Fibroblast of lung (primary cell): ENCODE results near the gene FNDC3B. TPM values are rescaled to one million over a fixed set of nuclear protein-coding genes. Genes with fewer than 3 reads are reported as not detected.
"Not testable (repeated sequence)": the region's sequence is repeated elsewhere in the genome, so short reads cannot be mapped to it uniquely, and the experiment has no call there.

ENCODE experiments used
- DNase-seq, 2 donors: peaks; one replicate each; pipeline versions ENCODE4 v3.0.0 to v3.0.0-alpha.2; 2010; ENCODE audit warnings: low read depth in 2 of 2
- H2AFZ ChIP-seq: 2 replicates; pipeline ENCODE4 v1.5.1; 2012; ENCODE audit warnings: low read length, control low read depth, inconsistent platforms
- H3K27ac ChIP-seq: 2 replicates; pipeline ENCODE4 v1.5.1; 2011; ENCODE audit warnings: low read length, control low read depth; ENCODE audit not compliant: insufficient read depth
- H3K27me3 ChIP-seq: 2 replicates; pipeline ENCODE4 v1.5.1; 2011; ENCODE audit warnings: mild to moderate bottlenecking, low read length; ENCODE audit not compliant: control insufficient read depth, insufficient read depth
- H3K36me3 ChIP-seq: 2 replicates; pipeline ENCODE4 v1.5.1; 2011; ENCODE audit warnings: low read length; ENCODE audit not compliant: control insufficient read depth, insufficient read depth
- H3K4me1 ChIP-seq: 2 replicates; pipeline ENCODE4 v1.5.1; 2011; ENCODE audit warnings: low read length; ENCODE audit not compliant: control insufficient read depth, insufficient read depth; ENCODE audit errors: extremely low read depth
- H3K4me2 ChIP-seq: 2 replicates; pipeline ENCODE4 v1.5.1; 2011; ENCODE audit warnings: low read length, control low read depth; ENCODE audit not compliant: insufficient read depth; ENCODE audit errors: extremely low read depth
- H3K4me3 ChIP-seq, 4 experiments: fragments of 200-600 bp in 1 of 4; sonication (generic) in 1 of 4; replicated peaks in 1 of 4; 2 replicates each; pipeline ENCODE4 v1.5.1; 2011 to 2016; ENCODE audit warnings: low read length in 4 of 4, low read depth in 3 of 4, mild to moderate bottlenecking in 3 of 4, control low read depth in 2 of 4, inconsistent platforms in 1 of 4, mixed read lengths in 1 of 4; ENCODE audit not compliant: insufficient read depth in 1 of 4; ENCODE audit errors: control extremely low read depth in 1 of 4
- H3K79me2 ChIP-seq: 2 replicates; pipeline ENCODE4 v1.5.1; 2012; ENCODE audit warnings: mild to moderate bottlenecking, low read length, inconsistent platforms; ENCODE audit not compliant: control insufficient read depth, insufficient read depth
- H3K9ac ChIP-seq: 2 replicates; pipeline ENCODE4 v1.5.1; 2011; ENCODE audit warnings: mild to moderate bottlenecking, low read length, control low read depth; ENCODE audit not compliant: insufficient read depth
- H3K9me3 ChIP-seq: 2 replicates; pipeline ENCODE4 v1.5.1; 2012; ENCODE audit warnings: low read depth, low read length; ENCODE audit not compliant: control insufficient read depth, insufficient read depth
- H4K20me1 ChIP-seq: 2 replicates; pipeline ENCODE4 v1.5.1; 2011; ENCODE audit warnings: low read length; ENCODE audit not compliant: control insufficient read depth, insufficient read depth; ENCODE audit errors: extremely low read depth
- CTCF ChIP-seq, 2 donors: IDR thresholded peaks in 1 of 2; conservative IDR thresholded peaks in 1 of 2; 1 replicate in 1 of 2; 2 replicates in 1 of 2; pipeline ENCODE4 v1.5.1; 2011 to 2012; ENCODE audit warnings: low read length in 2 of 2, control low read depth in 1 of 2, inconsistent platforms in 1 of 2, low read depth in 1 of 2, mild to moderate bottlenecking in 1 of 2
- EZH2 ChIP-seq: IDR thresholded peaks from 2 replicates; pipeline ENCODE4 v1.5.1; 2012; ENCODE audit warnings: low read length, control low read depth, mild to moderate bottlenecking; ENCODE audit errors: missing control alignments
- polyA plus RNA-seq, 2 donors: library from polyadenylated mRNA; depleted of rRNA in 1 of 2; stranded (reverse) in 1 of 2; unstranded in 1 of 2; fragments of >200 nt; gene quantifications; 2 replicates each; pipeline ENCODE4 v1.2.1, GENCODE V29; 2011 to 2012; ENCODE audit warnings: missing spikeins in 1 of 2
- total RNA-seq: library from RNA; depleted of rRNA; stranded (reverse); fragments of >200 nt; gene quantifications from 2 replicates; pipeline ENCODE4 v1.2.1, GENCODE V29; 2014

FNDC3B gene
- total and polyA plus RNA-seq, 2 donors (not counting 1 experiment from before 2014, with no cell fraction given): 26.1 to 76.8 TPM

GRCh38 chr3:172090035-172090434 is 50.7 kb downstream of the FNDC3B start:
- H2AFZ ChIP-seq: no peak overlapping the region
- H3K4me1 ChIP-seq: peaks cover 3% of the 10 kb centered on the region
- no peak overlapping the region for H3K4me2 ChIP-seq
- no peaks in the 10 kb centered on the region for H3K27me3 ChIP-seq
- no peaks in the 10 kb centered on the region for H3K36me3 ChIP-seq
- TF ChIP-seq CTCF (conservative IDR thresholded peaks at IDR 0.05 in 1 of 2, IDR thresholded peaks at IDR 0.05 in 1 of 2; ENCODE audit: low read depth in 1 of 2, low read length in 2 of 2) (no peak), EZH2 (no peak)
- no peak overlapping the region for H3K27ac ChIP-seq
- H3K4me3 ChIP-seq: no peak overlapping the region
- H4K20me1 ChIP-seq: peaks cover 2% of the 10 kb centered on the region
- no peak overlapping the region for H3K9ac ChIP-seq
- DNase-seq: no peak
- peaks cover 78% of the 10 kb centered on the region for H3K79me2 ChIP-seq
- H3K9me3 ChIP-seq: no peaks in the 10 kb centered on the region

GRCh38 chr3:172092658-172093057 is 53.3 kb downstream of the FNDC3B start:
- no peak overlapping the region for H3K4me2 ChIP-seq
- H3K27ac ChIP-seq: no peak overlapping the region
- H3K9ac ChIP-seq: no peak overlapping the region
- peaks cover 76% of the 10 kb centered on the region for H3K79me2 ChIP-seq
- H4K20me1 ChIP-seq: peaks cover 3% of the 10 kb centered on the region
- H3K27me3 ChIP-seq: no peaks in the 10 kb centered on the region
- TF ChIP-seq CTCF (conservative IDR thresholded peaks at IDR 0.05 in 1 of 2, IDR thresholded peaks at IDR 0.05 in 1 of 2; ENCODE audit: low read depth in 1 of 2, low read length in 2 of 2) (no peak), EZH2 (no peak)
- H3K36me3 ChIP-seq: no peaks in the 10 kb centered on the region
- peaks cover 9% of the 10 kb centered on the region for H3K4me1 ChIP-seq
- no peak overlapping the region for H2AFZ ChIP-seq
- H3K9me3 ChIP-seq: no peaks in the 10 kb centered on the region
- no peak for DNase-seq
- H3K4me3 ChIP-seq: no peak overlapping the region

- not testable (repeated sequence) for H4K20me1 ChIP-seq, H3K9me3 ChIP-seq, H3K9ac ChIP-seq, H3K27ac ChIP-seq, H3K36me3 ChIP-seq, DNase-seq, H3K4me3 ChIP-seq, H3K4me2 ChIP-seq, H2AFZ ChIP-seq, H3K27me3 ChIP-seq
- Histone ChIP-seq H3K79me2 (peaks cover 77% of the 10 kb centered on the region), H3K4me1 (peaks cover 10% of the 10 kb centered on the region)
Measured at GRCh38 chr3:172093581-172094443, 54.4 kb downstream of the FNDC3B start.
